ENCODE results near the gene MMAA.
"Not testable (repeated sequence)": the region's sequence is repeated elsewhere in the genome, so short reads cannot be mapped to it uniquely, and the experiment has no call there.

Gene MMAA

DNA sequence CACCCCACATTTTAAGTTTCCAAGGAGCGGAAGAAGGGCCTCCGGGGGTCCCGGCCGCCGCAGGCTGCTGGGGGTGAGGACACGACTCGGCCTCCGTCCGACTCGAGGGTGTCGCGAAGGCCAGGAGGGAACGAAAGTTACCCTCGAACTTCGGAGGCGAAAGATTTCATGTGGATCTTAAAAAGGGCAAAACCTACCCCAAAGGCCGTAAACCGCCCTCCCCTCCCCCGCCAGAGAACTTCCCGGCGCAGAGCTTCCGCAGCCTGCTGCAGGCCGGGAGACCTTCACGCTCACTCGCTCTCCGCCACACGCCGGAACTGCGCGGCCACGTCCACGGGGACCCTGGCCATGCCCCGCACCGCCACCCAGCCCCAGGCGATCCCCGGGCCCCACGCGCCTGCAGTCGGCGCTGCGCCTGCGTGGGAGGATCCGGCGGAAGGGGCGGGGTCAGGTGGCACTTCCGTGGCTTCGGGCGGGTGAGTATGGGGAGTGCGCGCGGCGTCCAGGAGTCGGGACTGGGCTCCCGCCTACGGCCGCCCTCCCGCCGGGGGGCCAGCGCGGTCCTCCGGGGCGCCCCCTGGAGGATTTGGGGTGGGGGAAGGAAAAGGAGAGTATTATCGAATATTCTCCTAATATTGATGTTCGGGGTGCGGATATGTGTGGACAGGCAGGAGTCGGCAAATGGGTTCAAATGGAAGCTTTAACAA is at the start of gene MMAA:
MMAA (plus strand) TSS at position 454 of the 707 bp plus-strand sequence. CDS start 19,755 bp downstream, outside the sequence.
- peak; percentile 81 to 83 for DNase-seq (ENCODE audit: low read depth in 2 of 2)

GRCh38 chr4:145574546-145574945 is 44.6 kb upstream of the MMAA start:
- not testable (repeated sequence) for DNase-seq (ENCODE audit: low read depth in 2 of 2)

DNA sequence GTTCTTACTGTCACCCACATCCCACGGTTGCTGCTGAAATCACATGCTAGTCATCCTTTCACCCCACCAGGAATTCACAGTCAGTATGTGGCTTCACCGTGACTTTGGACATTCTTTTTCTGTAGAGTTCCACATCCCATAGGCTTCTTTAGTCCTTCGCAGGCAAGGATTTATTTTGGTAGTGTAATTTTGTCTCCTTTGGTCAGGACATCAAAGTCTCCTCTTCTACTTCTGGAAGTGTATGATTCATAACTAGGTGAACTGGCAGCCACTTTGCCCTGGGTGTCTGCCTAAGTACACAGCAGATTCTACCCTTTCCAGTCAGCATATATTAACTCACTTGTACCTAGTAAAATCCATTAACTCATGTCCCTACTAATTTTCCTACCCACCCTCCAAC is 38.3 kb upstream of the MMAA start:
- no peak for DNase-seq (ENCODE audit: low read depth in 2 of 2)

DNA sequence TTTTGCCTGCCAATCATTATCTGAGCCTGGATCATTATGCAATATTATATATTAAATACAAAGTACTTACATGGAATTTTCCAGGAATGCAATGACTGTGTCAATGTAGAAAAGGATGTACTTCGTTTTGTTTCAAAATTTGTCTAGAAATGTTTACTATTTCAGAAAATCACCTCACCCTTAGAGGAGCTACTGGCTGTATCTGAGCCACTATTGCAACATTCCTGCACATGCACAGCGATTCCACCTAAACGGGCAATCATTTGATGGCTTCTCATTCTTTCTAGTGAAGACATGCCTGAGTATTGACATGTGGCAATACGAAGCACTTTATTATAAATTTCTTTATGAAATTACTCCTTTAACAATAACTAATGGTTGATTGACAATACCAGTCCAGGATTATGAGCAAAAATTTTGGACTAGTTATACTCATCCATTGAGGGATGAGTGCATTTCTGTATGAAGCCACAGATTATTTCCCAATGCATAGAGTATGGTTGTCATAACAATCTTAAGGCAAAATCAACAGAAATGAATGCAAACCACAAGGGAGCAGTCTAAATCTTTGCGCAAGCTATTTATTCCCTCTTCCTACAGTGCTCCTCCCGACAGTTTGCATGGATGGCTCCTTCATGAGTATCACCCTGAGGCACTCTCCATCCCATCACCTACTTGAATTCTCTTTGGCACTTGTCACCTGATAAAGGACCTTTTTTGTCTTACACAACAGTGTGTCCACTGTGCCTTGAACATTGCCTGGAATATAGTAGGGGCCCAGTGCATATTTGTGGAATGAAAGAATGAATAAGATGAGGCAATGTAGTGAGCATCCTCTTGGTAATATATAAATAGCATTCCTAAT is 35.8 kb upstream of the MMAA start:
- DNase-seq (ENCODE audit: low read depth in 2 of 2) = no peak

DNA sequence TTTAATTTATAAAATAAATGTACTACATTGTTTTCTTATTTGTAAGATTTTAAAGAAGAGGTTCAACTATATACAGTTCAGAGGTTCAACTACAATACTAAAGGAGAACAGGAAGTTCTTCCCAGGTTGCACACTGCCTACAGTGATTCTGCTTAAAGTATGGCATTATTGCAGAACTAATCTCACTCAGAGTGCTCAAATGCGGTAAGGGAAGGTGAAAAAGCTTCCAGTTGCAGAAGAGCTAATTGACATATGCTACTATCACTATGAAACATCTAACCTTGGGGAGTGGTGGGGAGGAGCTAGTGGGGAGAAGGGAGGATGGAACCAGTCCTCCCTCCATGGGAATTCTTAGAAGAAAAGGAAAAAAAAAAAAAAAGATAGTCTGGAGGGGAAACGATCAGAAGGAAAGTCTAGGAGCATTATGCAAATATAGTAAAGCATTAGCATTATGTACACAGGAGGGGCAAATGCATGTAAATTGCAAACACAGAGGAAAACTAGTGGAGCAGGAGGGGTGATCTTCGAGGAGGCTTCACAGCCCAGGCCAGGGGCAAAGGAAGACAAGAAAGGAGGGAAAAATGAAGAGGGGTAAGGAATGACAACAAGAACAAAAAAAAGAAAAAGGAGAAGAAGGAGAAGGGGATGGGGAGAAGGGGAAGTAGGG is 32.0 kb upstream of the MMAA start:
- no peak for DNase-seq (ENCODE audit: low read depth in 2 of 2)

DNA sequence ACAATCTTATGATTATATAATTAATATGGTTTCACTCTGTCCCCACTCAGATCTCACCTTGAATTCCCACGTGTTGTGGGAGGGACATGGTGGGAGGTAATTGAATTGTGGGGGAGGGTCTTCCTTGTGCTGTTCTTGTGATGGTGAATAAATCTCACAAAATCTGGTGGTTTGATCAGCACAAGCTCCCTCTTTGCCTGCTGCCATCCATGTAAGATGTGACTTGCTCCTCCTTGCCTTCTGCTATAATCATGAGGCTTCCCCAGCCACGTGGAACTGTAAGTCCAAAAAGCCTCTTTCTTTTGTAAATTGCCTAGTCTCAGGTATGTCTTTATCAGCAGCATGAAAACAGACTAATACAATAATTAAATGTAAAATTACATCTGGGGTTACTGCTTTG is 29.8 kb upstream of the MMAA start:
- DNase-seq (ENCODE audit: low read depth in 2 of 2) = not testable (repeated sequence)

- DNase-seq (ENCODE audit: low read depth in 2 of 2) = no peak
Observed at GRCh38 chr4:145589916-145590702, 29.1 kb upstream of the MMAA start.

GRCh38 chr4:145602129-145602760 is 16.9 kb upstream of the MMAA start:
- no peak for DNase-seq (ENCODE audit: low read depth in 2 of 2)

DNA sequence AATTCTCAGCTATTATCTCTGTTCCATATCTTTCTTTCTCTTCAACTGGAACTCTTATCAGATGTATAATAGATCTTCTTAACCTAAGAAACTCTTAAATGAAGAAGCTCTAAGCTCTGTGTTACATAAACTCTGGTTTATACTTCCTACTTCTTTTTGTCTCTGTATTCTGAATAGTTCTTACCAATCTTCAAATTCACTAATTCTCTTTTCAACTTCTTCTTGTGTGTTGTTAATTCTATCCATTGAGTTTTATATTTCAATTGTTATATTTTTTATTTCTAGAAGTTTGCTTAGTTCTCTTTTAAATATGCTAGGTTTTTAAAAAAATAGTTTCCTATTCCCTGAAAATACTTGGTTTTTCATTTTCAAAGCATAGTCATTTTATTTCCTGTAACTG is 13.2 kb upstream of the MMAA start:
- DNase-seq (ENCODE audit: low read depth in 2 of 2) = no peak

DNA sequence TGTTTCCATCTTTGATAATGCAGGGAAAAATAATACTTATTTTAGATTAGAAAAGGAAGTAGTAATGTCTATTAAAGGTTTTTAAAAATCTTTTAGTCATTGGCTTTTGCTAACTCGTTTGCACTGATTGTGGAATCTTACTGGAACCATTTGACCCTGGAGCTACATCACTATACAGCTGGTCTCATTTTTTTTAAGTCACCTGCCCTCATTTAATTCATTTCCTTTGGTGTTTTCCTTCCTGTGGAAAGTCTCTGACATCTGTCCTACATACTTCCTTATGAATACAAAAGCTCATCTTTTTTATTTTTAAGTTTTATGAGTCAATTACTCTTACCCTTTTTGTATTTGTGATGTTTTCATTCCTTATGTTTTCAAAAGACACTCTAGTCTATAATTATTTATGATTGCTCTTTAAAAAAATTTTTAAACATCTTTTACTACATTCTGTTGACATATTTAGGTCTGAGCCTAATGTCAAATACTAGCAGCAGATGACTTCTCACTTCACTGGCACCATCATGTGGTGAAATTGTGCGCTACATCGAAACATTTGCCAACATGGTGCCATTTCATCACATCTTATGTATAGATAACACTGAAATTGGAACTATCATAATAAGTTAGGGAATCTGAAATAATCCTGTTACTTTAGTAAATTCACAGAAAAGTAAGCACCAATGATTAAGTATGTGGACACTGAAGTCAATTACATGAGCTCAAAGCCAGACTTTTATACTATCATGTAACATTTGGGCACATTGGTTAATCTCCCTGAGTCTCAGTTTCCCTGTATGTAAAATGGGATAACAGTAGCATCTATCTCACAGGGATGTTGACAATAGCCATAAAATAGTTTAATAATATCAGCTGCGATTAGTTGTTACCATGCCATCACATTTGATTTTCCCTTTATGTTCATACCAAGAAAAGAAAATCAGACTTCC is 9.4 kb upstream of the MMAA start:
- peak; percentile 63 for DNase-seq (ENCODE audit: low read depth in 2 of 2)

GRCh38 chr4:145613566-145614232 is 5.5 kb upstream of the MMAA start:
- no peak for DNase-seq (ENCODE audit: low read depth in 2 of 2)

DNA sequence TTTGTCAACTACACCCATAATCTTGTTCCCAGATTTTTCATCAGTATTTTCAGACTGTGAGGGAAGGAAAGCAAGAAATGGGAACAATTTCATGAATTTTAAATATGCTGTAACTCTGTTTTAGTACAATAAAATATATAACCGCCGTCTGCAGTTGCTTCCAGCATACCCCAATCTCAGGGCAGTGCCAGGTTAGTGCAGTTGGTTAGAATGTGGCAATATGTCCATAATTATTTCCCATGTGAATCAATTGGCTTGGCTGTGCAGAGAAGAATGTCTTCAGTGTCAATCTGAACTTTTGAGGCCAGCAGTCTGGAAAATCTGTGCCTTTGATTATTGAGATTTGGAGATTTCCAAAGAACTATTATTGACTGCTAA is 5.0 kb upstream of the MMAA start:
- no peak for DNase-seq (ENCODE audit: low read depth in 2 of 2)

- DNase-seq (ENCODE audit: low read depth in 2 of 2) = no peak
Observed at GRCh38 chr4:145618210-145618931, 814 bp upstream of the MMAA start.

DNA sequence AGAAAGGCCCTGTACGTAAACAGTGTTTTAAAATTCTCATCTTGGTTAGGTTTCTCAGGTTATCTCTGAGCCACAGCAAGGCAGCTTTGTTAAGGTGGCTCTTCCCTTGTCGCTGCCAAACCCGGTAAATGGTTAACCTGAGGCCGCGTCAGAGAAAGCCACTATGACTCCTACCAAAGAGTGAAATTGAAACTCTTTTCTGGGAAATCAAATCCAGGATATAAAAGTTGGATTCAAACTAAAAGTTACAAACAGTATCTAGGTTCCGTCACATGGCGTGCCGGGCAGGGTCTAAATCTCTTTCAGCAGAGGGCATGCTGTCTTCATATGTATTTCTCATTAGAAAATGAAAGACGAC is 433 bp downstream of the MMAA start:
- DNase-seq (ENCODE audit: low read depth in 2 of 2) = no peak

DNA sequence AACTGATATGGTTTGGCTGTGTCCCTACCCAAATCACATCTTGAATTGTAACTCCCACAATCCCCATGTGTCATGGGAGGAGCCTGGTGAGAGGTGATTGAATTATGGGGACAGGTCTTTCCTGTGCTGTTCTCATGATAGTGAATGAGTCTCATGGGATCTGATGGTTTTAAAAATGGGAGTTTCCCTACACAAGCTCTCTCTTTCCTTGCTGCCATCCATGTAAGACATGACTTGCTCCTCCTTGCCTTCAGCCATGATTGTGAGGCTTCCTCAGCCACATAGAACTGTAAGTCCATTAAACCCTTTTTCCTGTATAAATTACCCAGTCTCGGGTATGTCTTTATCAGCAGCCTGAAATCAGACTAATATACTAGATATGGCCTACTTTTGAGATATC is 2.9 kb downstream of the MMAA start:
- not testable (repeated sequence) for DNase-seq (ENCODE audit: low read depth in 2 of 2)

GRCh38 chr4:145623831-145624230 is 4.6 kb downstream of the MMAA start:
- peak in 1 of 2 experiments; percentile 18 for DNase-seq (ENCODE audit: low read depth in 2 of 2)

- no peak for DNase-seq (ENCODE audit: low read depth in 2 of 2)
Observed at GRCh38 chr4:145625677-145626622, 6.8 kb downstream of the MMAA start.

GRCh38 chr4:145626623-145626982 is 7.4 kb downstream of the MMAA start:
- DNase-seq (ENCODE audit: low read depth in 2 of 2) = no peak

Measured in fibroblast of skin of left quadriceps (primary cell).